ENCODE measurements around the gene FZD10.

DNA sequence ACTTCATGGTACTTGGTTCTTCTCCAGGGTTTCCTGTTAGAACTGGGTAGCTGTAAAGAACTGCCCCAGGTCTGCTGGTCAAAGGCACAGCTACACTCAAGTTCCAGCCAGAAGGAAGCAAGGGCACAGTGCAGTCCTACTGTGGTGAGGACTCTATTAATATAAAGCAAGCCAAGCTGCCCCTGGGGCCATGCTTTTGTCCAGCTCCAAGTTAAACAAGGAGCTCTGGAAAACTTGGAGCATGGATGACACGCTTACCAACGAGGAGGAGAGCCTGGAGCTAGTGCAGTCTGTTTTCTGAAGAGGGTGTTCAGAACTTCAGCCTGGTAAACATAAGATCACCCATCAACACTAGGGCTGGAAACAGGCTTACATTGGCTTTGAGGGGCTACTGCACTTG is 4.0 kb downstream of the FZD10 start:
- TF ChIP-seq, protein P1, sequence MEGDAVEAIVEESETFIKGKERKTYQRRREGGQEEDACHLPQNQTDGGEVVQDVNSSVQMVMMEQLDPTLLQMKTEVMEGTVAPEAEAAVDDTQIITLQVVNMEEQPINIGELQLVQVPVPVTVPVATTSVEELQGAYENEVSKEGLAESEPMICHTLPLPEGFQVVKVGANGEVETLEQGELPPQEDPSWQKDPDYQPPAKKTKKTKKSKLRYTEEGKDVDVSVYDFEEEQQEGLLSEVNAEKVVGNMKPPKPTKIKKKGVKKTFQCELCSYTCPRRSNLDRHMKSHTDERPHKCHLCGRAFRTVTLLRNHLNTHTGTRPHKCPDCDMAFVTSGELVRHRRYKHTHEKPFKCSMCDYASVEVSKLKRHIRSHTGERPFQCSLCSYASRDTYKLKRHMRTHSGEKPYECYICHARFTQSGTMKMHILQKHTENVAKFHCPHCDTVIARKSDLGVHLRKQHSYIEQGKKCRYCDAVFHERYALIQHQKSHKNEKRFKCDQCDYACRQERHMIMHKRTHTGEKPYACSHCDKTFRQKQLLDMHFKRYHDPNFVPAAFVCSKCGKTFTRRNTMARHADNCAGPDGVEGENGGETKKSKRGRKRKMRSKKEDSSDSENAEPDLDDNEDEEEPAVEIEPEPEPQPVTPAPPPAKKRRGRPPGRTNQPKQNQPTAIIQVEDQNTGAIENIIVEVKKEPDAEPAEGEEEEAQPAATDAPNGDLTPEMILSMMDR (optimal IDR thresholded peaks at IDR 0.05 in 1 of 3, IDR thresholded peaks at IDR 0.05 in 1 of 3, conservative IDR thresholded peaks at IDR 0.05 in 1 of 3; ENCODE audit: extremely low read depth in 1 of 3, insufficient read depth in 2 of 3, low read length in 3 of 3) = no peak
- TF ChIP-seq EZH2 (IDR thresholded peaks at IDR 0.05; ENCODE audit: low read length) = no peak

All from keratinocyte (primary cell).